Measurements from ENCODE around the gene DUSP8.

GRCh38 chr11:1541474-1542204, 30.4 kb downstream of the DUSP8 start:
- no peak for TF ChIP-seq POLR2AphosphoS5 (IDR thresholded peaks at IDR 0.05; ENCODE audit: borderline replicate concordance, low read depth, low read length)
- no peak for TF ChIP-seq EZH2 (IDR thresholded peaks at IDR 0.05)
